OCI-LY7 (cell line): ENCODE results near the gene TMPRSS9. TPM values are rescaled to one million over a fixed set of nuclear protein-coding genes. Genes with fewer than 3 reads are reported as not detected.
A peak's percentile ranks its signal among the peaks of the same experiment; 100 is the strongest.

Experiments used
- BruUV-seq: library from RNA; stranded (reverse); fragments of 400-500 nt; replicated peaks from 2 replicates; lab custom pipeline; 2021; lab: Mats Ljungman, UMichigan
- CTCF ChIA-PET: fragments of 300-600 bp; sonication (Branson Sonifier 250); formaldehyde crosslinking; loops from one replicate; lab custom pipeline; 2022; ENCODE audit warnings: antibody characterized with exemption; ENCODE audit not compliant: unreplicated experiment; lab: Charles Lee
- POLR2A ChIA-PET: fragments of 300-600 bp; sonication (Branson Sonifier 250); formaldehyde crosslinking; loops from one replicate; lab custom pipeline; 2022; ENCODE audit warnings: antibody characterized with exemption; lab: Charles Lee
- DNase-seq: peaks from one replicate; pipeline ENCODE4 v3.0.0-alpha.2; 2015; ENCODE audit warnings: low spot score
- H2AFZ ChIP-seq: fragments of 200-600 bp; sonication (generic), shearing (Covaris generic); 2 replicates; pipeline ENCODE4 v1.6.1; 2014; ENCODE audit warnings: mild to moderate bottlenecking, antibody characterized with exemption, low read length, moderate library complexity
- H3K27ac ChIP-seq: fragments of 200-600 bp; sonication (generic); 2 replicates; pipeline ENCODE4 v1.5.1; 2014; ENCODE audit warnings: mixed run types, low read depth, mild to moderate bottlenecking, moderate library complexity, low read length, inconsistent platforms; ENCODE audit not compliant: poor library complexity, severe bottlenecking
- H3K36me3 ChIP-seq: fragments of 200-600 bp; sonication (generic); 2 replicates; pipeline ENCODE4 v1.6.1; 2014; ENCODE audit warnings: mild to moderate bottlenecking, antibody characterized with exemption, low read length, moderate library complexity, mixed read lengths; ENCODE audit not compliant: insufficient read depth
- H3K4me1 ChIP-seq: fragments of 200-600 bp; sonication (generic); 2 replicates; pipeline ENCODE4 v1.5.1; 2014; ENCODE audit warnings: mild to moderate bottlenecking, low read length; ENCODE audit not compliant: insufficient read depth, poor library complexity, severe bottlenecking
- H3K4me2 ChIP-seq: fragments of 200-600 bp; sonication (generic); 2 replicates; pipeline ENCODE4 v1.6.1; 2014; ENCODE audit warnings: mild to moderate bottlenecking, low read length
- H3K4me3 ChIP-seq: fragments of 200-600 bp; sonication (generic); 2 replicates; pipeline ENCODE4 v1.5.1; 2014; ENCODE audit warnings: mild to moderate bottlenecking, low read depth, low read length; ENCODE audit not compliant: poor library complexity, severe bottlenecking
- H3K79me2 ChIP-seq: fragments of 200-600 bp; sonication (generic); 2 replicates; pipeline ENCODE4 v1.6.1; 2016; ENCODE audit warnings: low read depth, mild to moderate bottlenecking, low read length, moderate library complexity, mixed read lengths; ENCODE audit not compliant: insufficient read depth
- H3K9me2 ChIP-seq: fragments of 200-600 bp; sonication (generic); 2 replicates; pipeline ENCODE4 v1.6.1; 2016; ENCODE audit warnings: mild to moderate bottlenecking, low read length, mixed read lengths; ENCODE audit not compliant: insufficient read depth
- H3K9me3 ChIP-seq: fragments of 200-600 bp; sonication (generic); 2 replicates; pipeline ENCODE4 v1.6.1; 2014; ENCODE audit warnings: mild to moderate bottlenecking, mixed run types, low read length, mixed read lengths
- H4K20me1 ChIP-seq: fragments of 200-600 bp; sonication (generic); 2 replicates; pipeline ENCODE4 v1.6.1; 2014; ENCODE audit warnings: mild to moderate bottlenecking, antibody characterized with exemption, low read length, moderate library complexity, mixed read lengths; ENCODE audit not compliant: insufficient read depth
- CTCF ChIP-seq: fragments of 200-600 bp; sonication (generic); conservative IDR thresholded peaks from 2 replicates; pipeline ENCODE4 v1.5.1; 2014; ENCODE audit warnings: mild to moderate bottlenecking, antibody characterized with exemption, low read length, moderate library complexity, mixed read lengths
- EZH2phosphoT487 ChIP-seq: fragments of 200-600 bp; sonication (generic); IDR thresholded peaks from 2 replicates; pipeline ENCODE4 v1.6.1; 2018; ENCODE audit warnings: low read depth, borderline replicate concordance, mild to moderate bottlenecking, mixed run types, antibody characterized with exemption, low read length, moderate library complexity, mixed read lengths
- intact Hi-C: fragments of 100-400 bp; cut with micrococcal nuclease; formaldehyde crosslinking; loops from one replicate; pipeline ENCODE4 v1.10.0; 2022; ENCODE audit not compliant: unreplicated experiment
- total RNA-seq, 2 experiments: library from RNA; depleted of rRNA in 1 of 2; stranded (reverse); fragments of >200 nt in 1 of 2; shearing (Covaris generic) in 1 of 2; gene quantifications; 2 replicates each; pipeline ENCODE4 v1.2.3, GENCODE V29; 2014 to 2022

TMPRSS9 gene
- total RNA-seq, 2 experiments from 2014 or later, result 0.44 TPM; not detected in 1

GRCh38 chr19:2428756-2429711 lies 69.0 kb downstream of the TMPRSS9 start:
- Histone ChIP-seq H3K27ac (no peak overlapping the region), H4K20me1 (0 out of 2 replicates have a peak, but pooled peaks cover 8% of the 10 kb centered on the region), H3K36me3 (peaks cover 60% of the 10 kb centered on the region), H3K4me1 (peaks cover 21% of the 10 kb centered on the region), H3K4me2 (peak overlapping the region; percentile 89; the same call in 1 of the 2 replicates), H3K9me2 (no peaks in the 10 kb centered on the region), H3K4me3 (no peak overlapping the region), H2AFZ (no peak overlapping the region), H3K9me3 (no peaks in the 10 kb centered on the region), H3K79me2 (peaks cover 21% of the 10 kb centered on the region)
- CTCF ChIA-PET, result no interaction called here
- no peak for DNase-seq
- TF ChIP-seq EZH2phosphoT487 (no peak), CTCF (no peak)
- intact Hi-C loops, result no loop called here
- POLR2A ChIA-PET, result interaction anchor here (1.5 kb wide), 1 partner anchor 25 kb away, joined by 9 read pairs; no protein-coding TSS in a partner anchor
- no TSS peak for BruUV-seq

- BruUV-seq, result no TSS peak
Observed at GRCh38 chr19:2429917-2430535, 70.0 kb downstream of the TMPRSS9 start.

More at GRCh38 chr19:2429917-2430535, 70.0 kb downstream of the TMPRSS9 start:
- TF ChIP-seq EZH2phosphoT487 (no peak), CTCF (no peak)
- no peak overlapping the region for H3K4me3 ChIP-seq
- CTCF ChIA-PET, result no interaction called here
- no peaks in the 10 kb centered on the region for H3K9me2 ChIP-seq
- H3K9me3 ChIP-seq, result no peaks in the 10 kb centered on the region
- H4K20me1 ChIP-seq, result 0 out of 2 replicates have a peak, but pooled peaks cover 8% of the 10 kb centered on the region
- H3K4me2 ChIP-seq, result no peak overlapping the region
- no peak overlapping the region for H3K27ac ChIP-seq
- H3K4me1 ChIP-seq, result peaks cover 21% of the 10 kb centered on the region
- peaks cover 64% of the 10 kb centered on the region for H3K36me3 ChIP-seq
- peaks cover 21% of the 10 kb centered on the region for H3K79me2 ChIP-seq
- no peak overlapping the region for H2AFZ ChIP-seq
- DNase-seq, result no peak
- intact Hi-C loops, result no loop called here
- POLR2A ChIA-PET, result no interaction called here
